Panc1 (cell line): ENCODE measurements around the gene AGBL5.

Experiments
- POLR2AphosphoS5 ChIP-seq: IDR thresholded peaks from 2 replicates; pipeline ENCODE4 v1.6.1; 2012; ENCODE audit warnings: mild to moderate bottlenecking, low read depth, low read length, moderate library complexity
- TCF7L2 ChIP-seq: IDR thresholded peaks from 2 replicates; pipeline ENCODE4 v1.6.1; 2011; ENCODE audit warnings: mild to moderate bottlenecking, low read depth, low read length, inconsistent platforms
- TF ChIP-seq, protein P1 (sequence below): fragments of 450-650 bp; IDR thresholded peaks from 2 replicates; pipeline ENCODE4 v1.5.1; 2017; ENCODE audit warnings: mild to moderate bottlenecking
- TF ChIP-seq, protein P2 (sequence below), 2 experiments: IDR thresholded peaks; 2 replicates each; pipeline ENCODE4 v1.6.1; 2011 to 2012; ENCODE audit warnings: low read depth in 2 of 2, control low read depth in 1 of 2, low read length in 1 of 2, mild to moderate bottlenecking in 1 of 2, moderate library complexity in 1 of 2; ENCODE audit not compliant: insufficient read depth in 1 of 2

DNA sequence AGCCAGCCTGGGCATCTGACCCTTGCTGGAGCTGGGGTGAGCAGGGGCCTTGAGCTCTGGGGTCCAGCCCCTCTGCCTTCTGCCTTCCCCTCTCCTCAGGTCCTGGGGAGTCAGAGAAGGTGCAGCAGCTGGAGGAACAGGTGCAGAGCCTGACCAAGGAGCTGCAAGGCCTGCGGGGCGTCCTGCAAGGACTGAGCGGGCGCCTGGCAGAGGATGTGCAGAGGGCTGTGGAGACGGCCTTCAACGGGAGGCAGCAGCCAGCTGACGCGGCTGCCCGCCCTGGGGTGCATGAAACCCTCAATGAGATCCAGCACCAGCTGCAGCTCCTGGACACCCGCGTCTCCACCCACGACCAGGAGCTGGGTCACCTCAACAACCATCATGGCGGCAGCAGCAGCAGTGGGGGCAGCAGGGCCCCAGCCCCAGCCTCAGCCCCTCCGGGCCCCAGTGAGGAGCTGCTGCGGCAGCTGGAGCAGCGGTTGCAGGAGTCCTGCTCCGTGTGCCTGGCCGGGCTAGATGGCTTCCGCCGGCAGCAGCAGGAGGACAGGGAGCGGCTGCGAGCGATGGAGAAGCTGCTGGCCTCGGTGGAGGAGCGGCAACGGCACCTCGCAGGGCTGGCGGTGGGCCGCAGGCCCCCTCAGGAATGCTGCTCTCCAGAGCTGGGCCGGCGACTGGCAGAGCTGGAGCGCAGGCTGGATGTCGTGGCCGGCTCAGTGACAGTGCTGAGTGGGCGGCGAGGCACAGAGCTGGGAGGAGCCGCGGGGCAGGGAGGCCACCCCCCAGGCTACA is 30.7 kb downstream of the AGBL5 start:
- TF ChIP-seq, protein P1, sequence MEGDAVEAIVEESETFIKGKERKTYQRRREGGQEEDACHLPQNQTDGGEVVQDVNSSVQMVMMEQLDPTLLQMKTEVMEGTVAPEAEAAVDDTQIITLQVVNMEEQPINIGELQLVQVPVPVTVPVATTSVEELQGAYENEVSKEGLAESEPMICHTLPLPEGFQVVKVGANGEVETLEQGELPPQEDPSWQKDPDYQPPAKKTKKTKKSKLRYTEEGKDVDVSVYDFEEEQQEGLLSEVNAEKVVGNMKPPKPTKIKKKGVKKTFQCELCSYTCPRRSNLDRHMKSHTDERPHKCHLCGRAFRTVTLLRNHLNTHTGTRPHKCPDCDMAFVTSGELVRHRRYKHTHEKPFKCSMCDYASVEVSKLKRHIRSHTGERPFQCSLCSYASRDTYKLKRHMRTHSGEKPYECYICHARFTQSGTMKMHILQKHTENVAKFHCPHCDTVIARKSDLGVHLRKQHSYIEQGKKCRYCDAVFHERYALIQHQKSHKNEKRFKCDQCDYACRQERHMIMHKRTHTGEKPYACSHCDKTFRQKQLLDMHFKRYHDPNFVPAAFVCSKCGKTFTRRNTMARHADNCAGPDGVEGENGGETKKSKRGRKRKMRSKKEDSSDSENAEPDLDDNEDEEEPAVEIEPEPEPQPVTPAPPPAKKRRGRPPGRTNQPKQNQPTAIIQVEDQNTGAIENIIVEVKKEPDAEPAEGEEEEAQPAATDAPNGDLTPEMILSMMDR: no peak
- TF ChIP-seq TCF7L2: no peak
- no peak for TF ChIP-seq POLR2AphosphoS5
- TF ChIP-seq, protein P2, sequence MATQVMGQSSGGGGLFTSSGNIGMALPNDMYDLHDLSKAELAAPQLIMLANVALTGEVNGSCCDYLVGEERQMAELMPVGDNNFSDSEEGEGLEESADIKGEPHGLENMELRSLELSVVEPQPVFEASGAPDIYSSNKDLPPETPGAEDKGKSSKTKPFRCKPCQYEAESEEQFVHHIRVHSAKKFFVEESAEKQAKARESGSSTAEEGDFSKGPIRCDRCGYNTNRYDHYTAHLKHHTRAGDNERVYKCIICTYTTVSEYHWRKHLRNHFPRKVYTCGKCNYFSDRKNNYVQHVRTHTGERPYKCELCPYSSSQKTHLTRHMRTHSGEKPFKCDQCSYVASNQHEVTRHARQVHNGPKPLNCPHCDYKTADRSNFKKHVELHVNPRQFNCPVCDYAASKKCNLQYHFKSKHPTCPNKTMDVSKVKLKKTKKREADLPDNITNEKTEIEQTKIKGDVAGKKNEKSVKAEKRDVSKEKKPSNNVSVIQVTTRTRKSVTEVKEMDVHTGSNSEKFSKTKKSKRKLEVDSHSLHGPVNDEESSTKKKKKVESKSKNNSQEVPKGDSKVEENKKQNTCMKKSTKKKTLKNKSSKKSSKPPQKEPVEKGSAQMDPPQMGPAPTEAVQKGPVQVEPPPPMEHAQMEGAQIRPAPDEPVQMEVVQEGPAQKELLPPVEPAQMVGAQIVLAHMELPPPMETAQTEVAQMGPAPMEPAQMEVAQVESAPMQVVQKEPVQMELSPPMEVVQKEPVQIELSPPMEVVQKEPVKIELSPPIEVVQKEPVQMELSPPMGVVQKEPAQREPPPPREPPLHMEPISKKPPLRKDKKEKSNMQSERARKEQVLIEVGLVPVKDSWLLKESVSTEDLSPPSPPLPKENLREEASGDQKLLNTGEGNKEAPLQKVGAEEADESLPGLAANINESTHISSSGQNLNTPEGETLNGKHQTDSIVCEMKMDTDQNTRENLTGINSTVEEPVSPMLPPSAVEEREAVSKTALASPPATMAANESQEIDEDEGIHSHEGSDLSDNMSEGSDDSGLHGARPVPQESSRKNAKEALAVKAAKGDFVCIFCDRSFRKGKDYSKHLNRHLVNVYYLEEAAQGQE (IDR thresholded peaks at IDR 0.05; ENCODE audit: insufficient read depth in 1 of 2, low read depth in 2 of 2, low read length in 1 of 2): no peak
